PFSK-1 (cell line): Measurements from ENCODE around the gene CASK.

ENCODE experiments used
- FOXP2 ChIP-seq: optimal IDR thresholded peaks from 2 replicates; pipeline ENCODE3; 2011; ENCODE audit warnings: borderline replicate concordance, control low read depth, inconsistent platforms; ENCODE audit not compliant: insufficient read depth; ENCODE audit errors: extremely low read length, extremely low read depth
- POLR2AphosphoS5 ChIP-seq: IDR thresholded peaks from 2 replicates; pipeline ENCODE4 v1.6.1; 2012; ENCODE audit warnings: low read depth, mild to moderate bottlenecking, control low read depth, low read length, moderate library complexity
- SIN3A ChIP-seq: IDR thresholded peaks from 2 replicates; pipeline ENCODE4 v1.6.1; 2012; ENCODE audit warnings: mild to moderate bottlenecking, low read length, moderate library complexity, borderline replicate concordance; ENCODE audit not compliant: insufficient read depth
- TAF1 ChIP-seq: IDR thresholded peaks from 2 replicates; pipeline ENCODE4 v1.6.1; 2012; ENCODE audit warnings: low read length, control low read depth, borderline replicate concordance; ENCODE audit not compliant: insufficient read depth
- TF ChIP-seq, protein P1 (sequence below), 2 experiments: IDR thresholded peaks; 2 replicates each; pipeline versions ENCODE4 v1.6.1 to v1.8.0; 2011 to 2012; ENCODE audit warnings: low read depth in 2 of 2, low read length in 2 of 2, control low read depth in 1 of 2, inconsistent platforms in 1 of 2, mild to moderate bottlenecking in 1 of 2, moderate library complexity in 1 of 2; ENCODE audit not compliant: insufficient read depth in 1 of 2

Gene CASK

DNA sequence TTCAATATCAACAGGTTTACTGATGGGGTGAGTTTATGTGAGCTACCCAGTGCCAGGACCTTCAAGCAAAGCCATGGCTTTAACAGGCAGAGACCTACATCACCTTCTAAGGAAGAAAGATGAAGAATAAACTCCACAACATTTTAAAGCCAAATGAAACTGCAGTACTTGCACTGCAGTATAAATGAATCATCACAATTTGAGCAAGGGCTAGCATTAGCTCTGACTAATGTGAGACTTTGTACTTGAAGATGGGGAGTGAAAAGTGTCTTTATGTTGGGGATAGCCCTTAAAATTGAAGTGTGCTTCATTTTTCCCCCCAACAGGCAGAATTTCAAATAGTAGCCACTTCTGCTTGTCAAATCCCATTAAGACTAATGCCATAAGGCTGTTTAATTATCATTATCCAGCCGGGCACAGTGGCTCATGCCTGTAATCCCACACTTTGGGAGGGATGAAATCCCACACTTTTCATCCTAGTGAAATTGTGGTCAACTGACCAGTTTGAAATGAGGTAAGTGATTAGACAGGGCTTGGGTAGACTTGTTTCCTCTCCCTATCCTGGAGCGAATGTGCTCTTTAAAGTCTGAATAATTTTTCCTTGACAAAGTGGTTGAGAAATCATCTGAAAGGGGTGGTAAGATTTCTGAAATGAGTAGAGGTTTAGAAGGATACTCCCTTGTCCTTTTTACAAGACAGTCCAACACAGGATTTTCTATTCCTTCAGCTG lies 261.8 kb downstream of the CASK start:
- TF ChIP-seq FOXP2 (no peak), SIN3A (no peak), TAF1 (no peak), POLR2AphosphoS5 (no peak)
- TF ChIP-seq, protein P1, sequence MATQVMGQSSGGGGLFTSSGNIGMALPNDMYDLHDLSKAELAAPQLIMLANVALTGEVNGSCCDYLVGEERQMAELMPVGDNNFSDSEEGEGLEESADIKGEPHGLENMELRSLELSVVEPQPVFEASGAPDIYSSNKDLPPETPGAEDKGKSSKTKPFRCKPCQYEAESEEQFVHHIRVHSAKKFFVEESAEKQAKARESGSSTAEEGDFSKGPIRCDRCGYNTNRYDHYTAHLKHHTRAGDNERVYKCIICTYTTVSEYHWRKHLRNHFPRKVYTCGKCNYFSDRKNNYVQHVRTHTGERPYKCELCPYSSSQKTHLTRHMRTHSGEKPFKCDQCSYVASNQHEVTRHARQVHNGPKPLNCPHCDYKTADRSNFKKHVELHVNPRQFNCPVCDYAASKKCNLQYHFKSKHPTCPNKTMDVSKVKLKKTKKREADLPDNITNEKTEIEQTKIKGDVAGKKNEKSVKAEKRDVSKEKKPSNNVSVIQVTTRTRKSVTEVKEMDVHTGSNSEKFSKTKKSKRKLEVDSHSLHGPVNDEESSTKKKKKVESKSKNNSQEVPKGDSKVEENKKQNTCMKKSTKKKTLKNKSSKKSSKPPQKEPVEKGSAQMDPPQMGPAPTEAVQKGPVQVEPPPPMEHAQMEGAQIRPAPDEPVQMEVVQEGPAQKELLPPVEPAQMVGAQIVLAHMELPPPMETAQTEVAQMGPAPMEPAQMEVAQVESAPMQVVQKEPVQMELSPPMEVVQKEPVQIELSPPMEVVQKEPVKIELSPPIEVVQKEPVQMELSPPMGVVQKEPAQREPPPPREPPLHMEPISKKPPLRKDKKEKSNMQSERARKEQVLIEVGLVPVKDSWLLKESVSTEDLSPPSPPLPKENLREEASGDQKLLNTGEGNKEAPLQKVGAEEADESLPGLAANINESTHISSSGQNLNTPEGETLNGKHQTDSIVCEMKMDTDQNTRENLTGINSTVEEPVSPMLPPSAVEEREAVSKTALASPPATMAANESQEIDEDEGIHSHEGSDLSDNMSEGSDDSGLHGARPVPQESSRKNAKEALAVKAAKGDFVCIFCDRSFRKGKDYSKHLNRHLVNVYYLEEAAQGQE (IDR thresholded peaks at IDR 0.05; ENCODE audit: insufficient read depth in 1 of 2, low read depth in 2 of 2, low read length in 2 of 2): no peak

DNA sequence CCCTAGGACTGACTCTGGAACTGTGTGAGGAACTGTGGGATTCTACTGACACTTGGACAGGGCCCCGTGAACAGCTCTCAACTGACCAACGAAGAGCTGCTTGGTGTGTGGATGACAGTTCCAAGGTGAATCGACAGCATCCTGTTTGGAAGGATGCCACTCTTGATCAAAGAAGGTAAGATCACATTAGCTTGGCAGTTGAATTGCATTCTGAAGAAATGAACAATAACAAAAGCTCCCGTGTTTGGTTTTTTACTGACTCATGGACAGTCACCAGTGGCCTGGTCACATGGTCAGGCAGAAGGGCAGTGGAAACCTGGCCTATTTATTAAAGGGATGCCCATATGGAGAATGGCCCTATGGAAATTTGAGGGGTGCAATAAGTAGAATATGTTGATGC lies 267.7 kb downstream of the CASK start:
- TF ChIP-seq TAF1: no peak
- TF ChIP-seq SIN3A: no peak
- TF ChIP-seq FOXP2: no peak
- no peak for TF ChIP-seq POLR2AphosphoS5

GRCh38 chrX:41655101-41655500 lies 268.3 kb downstream of the CASK start:
- TF ChIP-seq POLR2AphosphoS5 (no peak), SIN3A (no peak), FOXP2 (no peak), TAF1 (no peak)
- TF ChIP-seq, protein P1 (IDR thresholded peaks at IDR 0.05; ENCODE audit: insufficient read depth in 1 of 2, low read depth in 2 of 2, low read length in 2 of 2): no peak

- TF ChIP-seq SIN3A (no peak), FOXP2 (no peak), TAF1 (no peak), POLR2AphosphoS5 (no peak)
- TF ChIP-seq, protein P1 (IDR thresholded peaks at IDR 0.05; ENCODE audit: insufficient read depth in 1 of 2, low read depth in 2 of 2, low read length in 2 of 2): no peak
Measured at GRCh38 chrX:41653125-41653524, 270.2 kb downstream of the CASK start.

DNA sequence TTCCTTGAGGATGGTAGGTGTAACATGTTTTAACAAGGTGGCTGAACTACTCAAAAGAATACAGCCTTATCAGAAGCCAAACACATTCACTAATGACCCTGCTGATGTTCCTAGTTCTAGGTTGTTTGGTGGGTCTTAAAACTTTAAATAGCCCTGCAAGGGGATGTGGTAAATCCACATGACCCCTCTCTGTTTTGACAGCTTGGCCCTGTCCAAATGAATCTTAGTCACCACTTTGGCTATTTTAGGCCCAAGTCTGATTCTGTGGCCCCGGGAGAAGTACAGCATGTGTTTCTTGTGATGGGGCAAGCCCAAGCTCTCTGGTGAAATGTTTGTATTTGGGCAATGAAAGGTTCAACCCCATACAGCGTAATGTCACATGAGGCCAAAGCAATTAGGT lies 289.1 kb downstream of the CASK start:
- TF ChIP-seq POLR2AphosphoS5: no peak
- TF ChIP-seq SIN3A: no peak
- no peak for TF ChIP-seq FOXP2
- TF ChIP-seq, protein P1 (IDR thresholded peaks at IDR 0.05; ENCODE audit: insufficient read depth in 1 of 2, low read depth in 2 of 2, low read length in 2 of 2): no peak
- TF ChIP-seq TAF1: no peak
